HG03159 (cell line): ENCODE data around the gene SLC16A13.
"Not testable (repeated sequence)": the region's sequence is repeated elsewhere in the genome, so short reads cannot be mapped to it uniquely, and the experiment has no call there.

Source experiments
- ATAC-seq: cut with Tn5 transposase; IDR thresholded peaks from one replicate; pipeline ENCODE4 v1.9.1; 2021; ENCODE audit warnings: mild to moderate bottlenecking, moderate library complexity; ENCODE audit not compliant: unreplicated experiment

SLC16A13 gene

GRCh38 chr17:7058831-7059447 lies 23.1 kb downstream of the SLC16A13 start:
- no peak for ATAC-seq

GRCh38 chr17:7060165-7060891 lies 24.5 kb downstream of the SLC16A13 start:
- ATAC-seq, result no peak

- ATAC-seq, result no peak
Measured at GRCh38 chr17:7063518-7064094, 27.8 kb downstream of the SLC16A13 start.

GRCh38 chr17:7064261-7064660 lies 28.4 kb downstream of the SLC16A13 start:
- ATAC-seq, result no peak

- ATAC-seq, result no peak
Measured at GRCh38 chr17:7067198-7067597, 31.4 kb downstream of the SLC16A13 start.

GRCh38 chr17:7068268-7068667 lies 32.5 kb downstream of the SLC16A13 start:
- ATAC-seq, result no peak

GRCh38 chr17:7070712-7071111 lies 34.9 kb downstream of the SLC16A13 start:
- no peak for ATAC-seq

- no peak for ATAC-seq
Measured at GRCh38 chr17:7072406-7072805, 36.6 kb downstream of the SLC16A13 start.

- ATAC-seq, result no peak
Measured at GRCh38 chr17:7074931-7075330, 39.1 kb downstream of the SLC16A13 start.

GRCh38 chr17:7077911-7078546 lies 42.2 kb downstream of the SLC16A13 start:
- ATAC-seq, result no peak

- ATAC-seq, result no peak
Measured at GRCh38 chr17:7078711-7079110, 42.9 kb downstream of the SLC16A13 start.

- ATAC-seq, result no peak
Measured at GRCh38 chr17:7079581-7080455, 44.0 kb downstream of the SLC16A13 start, which contains the start of gene CLEC10A. TSS of gene CLEC10A (minus strand) at chr17:7080251. CDS start at chr17:7078812, 1,439 bp downstream.

- no peak for ATAC-seq
Measured at GRCh38 chr17:7080456-7081041, 44.7 kb downstream of the SLC16A13 start.

- ATAC-seq, result no peak
Measured at GRCh38 chr17:7081341-7082062, 45.7 kb downstream of the SLC16A13 start.

- ATAC-seq, result no peak
Measured at GRCh38 chr17:7083592-7083991, 47.8 kb downstream of the SLC16A13 start.

- no peak for ATAC-seq
Measured at GRCh38 chr17:7084088-7084487, 48.3 kb downstream of the SLC16A13 start.

- ATAC-seq, result not testable (repeated sequence)
Measured at GRCh38 chr17:7088442-7088841, 52.6 kb downstream of the SLC16A13 start.

- ATAC-seq, result not testable (repeated sequence)
Measured at GRCh38 chr17:7089570-7089969, 53.8 kb downstream of the SLC16A13 start.
